Measurements from ENCODE around the gene KMT2E.
"Not testable (repeated sequence)": the region's sequence is repeated elsewhere in the genome, so short reads cannot be mapped to it uniquely, and the experiment has no call there.

The KMT2E gene

GRCh38 chr7:104971290-104972071 is 42.5 kb upstream of the KMT2E start:
- no peak for DNase-seq (ENCODE audit: extremely low read depth, low read depth)
- no peak; the same call in 1 of the 2 replicates for TF ChIP-seq CTCF (IDR thresholded peaks at IDR 0.05; ENCODE audit: low read depth, low read length)

- no peak for TF ChIP-seq CTCF (IDR thresholded peaks at IDR 0.05; ENCODE audit: low read depth, low read length)
- no peak for DNase-seq (ENCODE audit: extremely low read depth, low read depth)
Measured at GRCh38 chr7:104972500-104972899, 41.5 kb upstream of the KMT2E start.

- DNase-seq (ENCODE audit: extremely low read depth, low read depth): no peak
- TF ChIP-seq CTCF (IDR thresholded peaks at IDR 0.05; ENCODE audit: low read depth, low read length): no peak
Measured at GRCh38 chr7:104973227-104973626, 40.8 kb upstream of the KMT2E start.

- DNase-seq (ENCODE audit: extremely low read depth, low read depth): peak; percentile 75
- no peak for TF ChIP-seq CTCF (IDR thresholded peaks at IDR 0.05; ENCODE audit: low read depth, low read length)
Measured at GRCh38 chr7:104973909-104974415, 40.0 kb upstream of the KMT2E start.

- not testable (repeated sequence) for DNase-seq (ENCODE audit: extremely low read depth, low read depth)
Measured at GRCh38 chr7:104975553-104975952, 38.5 kb upstream of the KMT2E start.

GRCh38 chr7:104976966-104977636 is 36.9 kb upstream of the KMT2E start:
- TF ChIP-seq CTCF (IDR thresholded peaks at IDR 0.05; ENCODE audit: low read depth, low read length): no peak
- no peak for DNase-seq (ENCODE audit: extremely low read depth, low read depth)

- no peak for DNase-seq (ENCODE audit: extremely low read depth, low read depth)
- TF ChIP-seq CTCF (IDR thresholded peaks at IDR 0.05; ENCODE audit: low read depth, low read length): no peak
Measured at GRCh38 chr7:104978460-104978859, 35.5 kb upstream of the KMT2E start.
